Right lobe of liver (tissue), 4 donors: ENCODE data around the gene PCA3.

Source experiments
- CTCF ChIP-seq, 4 donors: fragments of 200-600 bp in 3 of 4; fragments of 450-650 bp in 1 of 4; IDR thresholded peaks; one replicate each; pipeline versions ENCODE4 v1.5.1 to v1.8.0; 2016 to 2022; ENCODE audit warnings: antibody characterized with exemption in 4 of 4, mild to moderate bottlenecking in 2 of 4
- POLR2A ChIP-seq: fragments of 450-650 bp; IDR thresholded peaks from one replicate; pipeline ENCODE4 v1.6.1; 2017; ENCODE audit warnings: antibody characterized with exemption, mild to moderate bottlenecking
- donor health status: DM: no; HTN: no; CAD: no.
- donor health status: DM: no; HTN: no; CAD: no.
- donor health status: DM: no; HTN: yes; CAD: no.

- TF ChIP-seq CTCF (IDR thresholded peaks at IDR 0.05): no peak
- no peak for TF ChIP-seq POLR2A
Measured at GRCh38 chr9:76730801-76731200, 33.4 kb upstream of the PCA3 start.
